Endothelial cell of umbilical vein (primary cell): ENCODE results near the gene MGAT4A.

Source experiments
- EZH2 ChIP-seq: IDR thresholded peaks from 2 replicates; pipeline ENCODE4 v1.6.1; 2012; ENCODE audit warnings: borderline replicate concordance, low read depth, mild to moderate bottlenecking, moderate library complexity, low read length, inconsistent platforms; ENCODE audit not compliant: severe bottlenecking
- POLR2A ChIP-seq: IDR thresholded peaks from 2 replicates; pipeline ENCODE4 v1.6.1; 2012; ENCODE audit warnings: low read depth, mild to moderate bottlenecking, control low read depth, low read length
- POLR2AphosphoS5 ChIP-seq: IDR thresholded peaks from 2 replicates; pipeline ENCODE4 v1.6.1; 2012; ENCODE audit warnings: low read depth, mild to moderate bottlenecking, control low read depth, low read length, moderate library complexity; ENCODE audit not compliant: insufficient read depth
- TF ChIP-seq, protein P1 (sequence below), 2 donors: IDR thresholded peaks; 1 replicate in 1 of 2; 2 replicates in 1 of 2; pipeline ENCODE4 v1.5.1; 2011; ENCODE audit warnings: low read length in 2 of 2, mild to moderate bottlenecking in 2 of 2, moderate library complexity in 2 of 2, control low read depth in 1 of 2, inconsistent platforms in 1 of 2, low read depth in 1 of 2; ENCODE audit not compliant: insufficient read depth in 1 of 2; ENCODE audit errors: extremely low read depth in 1 of 2

DNA sequence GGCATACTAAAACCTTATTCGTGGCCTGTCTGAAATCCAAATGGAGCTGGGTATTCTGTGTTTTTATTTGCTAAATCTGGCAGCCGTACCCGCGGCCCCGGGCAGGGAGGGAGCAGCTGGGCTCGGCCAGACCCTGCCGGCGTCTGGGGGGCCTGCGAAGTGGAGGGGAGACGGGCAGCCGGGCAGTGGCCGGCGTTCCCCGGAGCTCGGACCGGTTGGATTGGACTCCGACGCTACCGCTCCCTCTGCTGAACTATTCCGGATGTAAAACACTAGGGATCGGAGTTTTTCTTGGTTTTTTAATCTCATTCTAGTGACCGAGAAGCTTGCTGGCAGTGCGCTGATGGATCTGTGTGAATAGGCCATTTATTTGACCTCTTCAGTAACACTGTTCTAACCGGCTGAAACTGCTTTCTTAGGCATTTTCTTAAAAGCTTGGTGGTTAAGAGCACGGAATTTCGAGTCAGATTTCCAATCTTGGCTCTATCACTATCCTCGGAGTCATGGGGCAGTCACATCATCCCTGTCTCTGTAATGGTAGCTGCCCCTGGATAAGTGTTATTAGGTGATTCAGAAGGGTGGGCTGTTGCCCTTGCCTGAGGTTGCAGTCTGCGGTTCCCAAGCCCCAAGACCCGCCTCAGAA is 121.8 kb downstream of the MGAT4A start:
- TF ChIP-seq, protein P1, sequence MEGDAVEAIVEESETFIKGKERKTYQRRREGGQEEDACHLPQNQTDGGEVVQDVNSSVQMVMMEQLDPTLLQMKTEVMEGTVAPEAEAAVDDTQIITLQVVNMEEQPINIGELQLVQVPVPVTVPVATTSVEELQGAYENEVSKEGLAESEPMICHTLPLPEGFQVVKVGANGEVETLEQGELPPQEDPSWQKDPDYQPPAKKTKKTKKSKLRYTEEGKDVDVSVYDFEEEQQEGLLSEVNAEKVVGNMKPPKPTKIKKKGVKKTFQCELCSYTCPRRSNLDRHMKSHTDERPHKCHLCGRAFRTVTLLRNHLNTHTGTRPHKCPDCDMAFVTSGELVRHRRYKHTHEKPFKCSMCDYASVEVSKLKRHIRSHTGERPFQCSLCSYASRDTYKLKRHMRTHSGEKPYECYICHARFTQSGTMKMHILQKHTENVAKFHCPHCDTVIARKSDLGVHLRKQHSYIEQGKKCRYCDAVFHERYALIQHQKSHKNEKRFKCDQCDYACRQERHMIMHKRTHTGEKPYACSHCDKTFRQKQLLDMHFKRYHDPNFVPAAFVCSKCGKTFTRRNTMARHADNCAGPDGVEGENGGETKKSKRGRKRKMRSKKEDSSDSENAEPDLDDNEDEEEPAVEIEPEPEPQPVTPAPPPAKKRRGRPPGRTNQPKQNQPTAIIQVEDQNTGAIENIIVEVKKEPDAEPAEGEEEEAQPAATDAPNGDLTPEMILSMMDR (IDR thresholded peaks at IDR 0.05; ENCODE audit: extremely low read depth in 1 of 2, insufficient read depth in 1 of 2, low read depth in 1 of 2, low read length in 2 of 2): no peak
- TF ChIP-seq POLR2AphosphoS5: no peak
- no peak for TF ChIP-seq POLR2A
- TF ChIP-seq EZH2: no peak
